T-helper 1 cell treated with Interleukin-12 subunit alpha and Interleukin-12 subunit beta and Interleukin-4 antibody, amounts not matched to agents 30 ng/mL and 1 ng/mL, for 36 hours (primary cell): ENCODE data around the gene DPP10. TPM values are rescaled to one million over a fixed set of nuclear protein-coding genes. Genes with fewer than 3 reads are reported as not detected.

ENCODE experiments used
- intact Hi-C: fragments of 100-400 bp; cut with micrococcal nuclease; formaldehyde crosslinking; loops from one replicate; pipeline ENCODE4 v1.15.1; 2024
- total RNA-seq: library from RNA; stranded (reverse); gene quantifications from 2 replicates; pipeline ENCODE4 v1.2.3, GENCODE V29; 2022

DPP10 gene
- total RNA-seq, 1 donor from 2014 or later, result not detected

DNA sequence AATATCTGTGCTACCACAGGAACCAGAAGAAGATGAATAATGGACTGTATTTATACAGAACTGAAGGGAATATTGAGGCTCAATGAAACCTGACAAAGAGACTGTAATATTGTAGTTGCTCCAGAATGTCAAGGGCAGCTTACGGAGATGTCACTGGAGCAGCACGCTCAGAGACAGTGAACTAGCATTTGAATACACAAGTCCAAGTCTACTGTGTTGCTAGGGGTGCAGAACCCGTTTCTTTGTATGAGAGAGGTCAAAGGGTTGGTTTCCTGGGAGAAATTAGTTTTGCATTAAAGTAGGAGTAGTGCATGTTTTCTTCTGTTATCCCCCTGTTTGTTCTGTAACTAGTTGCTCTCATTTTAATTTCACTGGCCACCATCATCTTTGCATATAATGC is 1399.9 kb downstream of the DPP10 start:
- intact Hi-C loops, result no loop called here

DNA sequence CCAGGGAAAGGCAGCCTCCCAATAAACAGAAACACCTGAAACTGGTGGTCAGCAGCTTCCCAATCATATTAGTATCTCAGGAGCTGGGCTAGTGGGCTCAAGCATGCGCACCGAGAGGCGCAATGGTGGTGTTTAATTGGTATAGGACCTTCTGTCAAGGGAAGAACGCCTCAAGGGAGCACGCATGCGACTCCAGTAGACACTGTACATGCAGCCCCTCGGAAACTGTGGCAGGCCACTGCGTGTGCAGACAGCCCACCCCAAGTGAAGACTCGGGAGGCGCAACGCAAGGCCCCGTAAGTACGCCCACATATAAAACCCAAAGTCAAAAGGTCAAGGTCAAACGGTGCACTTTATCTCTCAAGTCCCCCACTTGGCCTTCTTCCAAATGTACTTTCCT is 1405.8 kb downstream of the DPP10 start:
- intact Hi-C loops, result no loop called here

DNA sequence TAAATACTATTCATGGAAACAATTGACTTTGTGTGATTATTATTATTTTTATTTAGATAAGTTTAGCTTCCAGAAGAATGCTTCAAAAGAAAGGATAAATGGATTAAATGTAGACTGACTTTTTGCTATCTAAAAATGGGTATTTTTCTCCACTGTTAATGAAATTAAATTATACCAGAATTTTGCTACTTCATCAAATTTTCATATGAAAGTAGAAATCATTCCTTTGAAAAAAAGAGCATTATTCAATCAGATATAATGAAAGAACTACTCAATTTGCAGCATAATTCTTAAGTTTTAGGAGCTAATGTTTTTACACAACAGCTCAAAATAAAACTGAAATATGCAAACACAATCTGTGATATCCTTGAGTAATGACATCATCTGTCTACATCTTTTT is 1424.6 kb downstream of the DPP10 start:
- intact Hi-C loops, result no loop called here

DNA sequence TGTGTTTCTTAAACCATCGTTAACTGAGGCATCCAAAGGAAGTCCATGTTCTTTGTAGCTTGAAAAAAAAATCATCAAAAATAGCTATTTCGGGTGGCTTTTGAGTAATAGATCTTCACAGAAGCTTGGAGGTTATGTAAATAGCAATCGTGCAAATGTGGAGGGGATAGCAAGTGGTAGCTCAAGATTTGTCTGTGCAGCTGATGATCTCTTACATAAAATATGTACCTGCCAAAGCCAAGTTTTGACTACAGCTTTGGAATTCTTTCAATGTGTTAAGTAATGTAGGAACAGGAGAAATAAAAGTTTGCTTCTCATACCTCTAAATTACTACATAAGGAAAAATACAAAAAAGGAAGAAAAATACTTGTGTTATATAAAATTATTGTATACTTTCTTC is 1432.0 kb downstream of the DPP10 start:
- intact Hi-C loops, result no loop called here

DNA sequence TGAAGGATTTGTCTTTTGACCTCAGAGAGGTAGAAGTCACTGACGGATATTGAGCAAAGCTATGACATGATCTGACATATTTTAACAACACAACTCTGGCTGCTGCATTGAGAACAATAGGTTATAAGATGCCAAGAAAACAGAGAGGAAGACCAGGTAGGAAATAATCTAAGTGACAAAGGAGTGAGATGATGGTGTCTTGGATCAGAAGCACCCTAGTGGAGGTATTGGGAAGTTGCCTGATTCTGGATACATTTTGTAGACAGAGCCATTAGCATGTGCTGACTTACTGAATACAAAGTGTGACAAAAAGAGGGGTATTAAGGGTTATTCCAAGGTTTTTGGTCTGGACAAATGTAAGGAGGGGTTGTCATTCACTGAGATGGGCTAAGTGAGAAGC is 1438.1 kb downstream of the DPP10 start:
- intact Hi-C loops, result no loop called here

DNA sequence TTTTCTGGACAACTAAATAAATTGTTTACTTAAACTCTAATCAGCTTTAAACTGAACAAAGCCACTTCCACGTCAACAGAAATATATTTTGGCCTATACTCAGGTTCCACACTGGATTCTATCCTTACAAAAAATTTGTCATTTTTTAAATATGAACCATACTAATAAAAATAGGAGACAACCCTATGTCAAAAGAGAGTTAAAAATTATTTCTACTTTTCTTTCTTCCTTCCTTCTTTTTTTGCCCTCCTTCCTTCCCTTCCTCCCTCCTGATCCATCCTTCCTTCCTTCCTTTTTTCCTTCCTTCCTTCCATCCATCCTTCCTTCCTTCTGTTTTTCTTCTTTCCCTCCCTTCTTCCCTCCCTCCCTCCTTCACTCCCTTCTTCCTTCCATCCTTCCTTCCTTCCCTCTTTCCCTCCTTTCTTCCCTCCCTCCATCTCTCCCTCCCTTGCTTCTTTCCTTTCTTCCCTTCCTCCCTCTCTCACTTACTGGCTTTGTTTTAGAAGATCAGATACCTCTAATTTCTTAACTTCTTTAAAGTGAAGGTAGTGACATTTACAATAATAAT is 1444.9 kb downstream of the DPP10 start:
- intact Hi-C loops, result no loop called here
